NCI-H146 (cell line): Measurements from ENCODE around the gene TXNRD1.
A peak's percentile ranks its signal among the peaks of the same experiment; 100 is the strongest.
"Not testable (repeated sequence)": the region's sequence is repeated elsewhere in the genome, so short reads cannot be mapped to it uniquely, and the experiment has no call there.

Source experiments
- DNase-seq: peaks from one replicate; lab custom pipeline; 2025; lab: John Stamatoyannopoulos, UW

Gene TXNRD1

DNA sequence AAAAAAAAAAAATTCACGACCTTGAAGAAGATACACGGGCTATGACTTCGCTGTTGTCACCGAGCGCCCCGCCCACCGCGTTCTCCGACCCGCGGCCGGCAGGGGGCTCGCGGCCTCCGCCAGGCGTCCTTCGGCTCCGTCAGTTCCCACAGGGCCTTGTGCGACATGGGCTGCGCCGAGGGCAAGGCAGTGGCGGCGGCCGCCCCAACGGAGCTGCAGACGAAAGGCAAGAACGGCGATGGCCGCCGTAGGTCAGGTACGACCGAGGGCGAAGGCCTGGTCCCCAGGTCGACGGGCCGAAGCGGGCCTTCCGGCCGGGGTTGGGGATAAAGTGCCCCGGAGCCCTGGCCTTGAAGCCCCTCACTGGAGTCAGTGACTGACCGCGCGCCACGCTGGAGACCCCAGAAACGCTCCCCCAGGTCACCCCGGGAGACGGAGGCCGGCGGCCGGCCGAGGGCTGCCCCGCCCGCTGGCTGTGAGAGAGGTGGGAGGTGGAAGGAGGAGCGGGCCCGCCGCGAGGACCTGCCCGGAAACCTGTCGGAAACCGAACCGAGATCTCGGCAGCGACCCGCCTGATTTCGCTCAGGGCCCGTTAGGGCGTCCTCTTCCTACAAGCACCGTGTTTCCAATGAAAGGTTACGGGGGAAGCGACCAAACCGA lies at the start of gene TXNRD1:
Gene TXNRD1 (plus strand): TSS at position 142 of the 660 bp plus-strand sequence. CDS start 24 bp downstream, at position 166.
- no peak for DNase-seq

DNA sequence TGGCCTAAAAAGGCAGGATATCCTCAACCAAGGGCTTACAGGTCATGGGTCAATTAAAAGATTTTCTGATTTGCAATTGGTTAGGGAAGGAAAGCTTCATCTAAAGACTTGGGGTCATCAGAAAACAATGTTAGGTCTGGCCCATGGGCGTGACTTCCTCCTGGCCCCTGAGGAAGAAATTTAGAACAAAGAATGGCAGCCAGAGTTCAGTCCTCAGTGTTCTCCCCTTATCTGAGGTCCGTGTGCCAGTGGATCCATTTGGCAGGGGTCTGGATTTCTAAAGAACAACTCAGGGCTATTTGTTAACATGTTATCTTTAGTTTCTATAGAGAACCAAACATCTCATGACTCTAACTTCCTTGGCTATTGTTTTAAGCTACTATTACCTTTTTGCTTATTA lies 49.8 kb upstream of the TXNRD1 start:
- DNase-seq: no peak

DNA sequence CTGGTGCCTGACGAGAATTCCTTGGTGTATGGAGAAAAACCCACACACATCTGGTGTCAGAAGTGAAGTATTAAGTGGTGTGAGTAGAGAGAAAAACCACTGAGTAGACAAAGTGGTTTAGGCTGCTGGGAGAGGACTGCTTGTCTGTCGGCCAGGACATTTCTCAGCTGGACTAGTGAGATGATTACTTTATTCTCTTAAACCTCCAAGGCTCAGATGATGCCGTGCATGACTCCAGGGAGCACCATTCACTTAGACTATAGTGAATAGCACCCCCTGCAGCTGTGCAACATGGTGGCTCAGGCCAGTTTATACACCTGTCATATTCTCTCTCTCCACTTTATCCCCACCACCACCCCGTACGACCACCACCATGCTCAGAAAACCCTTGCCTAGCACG lies 49.1 kb upstream of the TXNRD1 start:
- DNase-seq: peak; percentile 73

GRCh38 chr12:104167519-104168458 lies 47.8 kb upstream of the TXNRD1 start:
- peak; percentile 66 for DNase-seq

DNA sequence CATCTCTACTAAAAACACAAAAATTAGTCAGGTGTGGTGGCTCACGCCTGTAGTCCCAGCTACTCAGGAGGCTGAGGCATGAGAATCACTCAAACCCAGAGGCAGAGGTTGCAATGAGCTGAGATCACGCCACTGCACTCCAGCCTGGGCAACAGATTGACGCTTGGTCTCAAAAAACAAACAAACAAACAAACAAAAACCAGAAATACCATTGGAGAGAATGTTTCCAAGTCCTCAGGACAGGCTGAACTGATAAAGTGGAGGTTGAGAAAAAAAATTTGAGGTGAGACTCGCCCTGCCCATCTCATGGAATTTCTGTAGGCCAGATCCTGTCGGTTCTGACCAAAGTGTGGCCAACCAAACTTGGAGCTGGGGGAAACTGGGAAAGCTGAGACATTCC lies 47.0 kb upstream of the TXNRD1 start:
- no peak for DNase-seq

GRCh38 chr12:104171785-104172569 lies 43.6 kb upstream of the TXNRD1 start:
- no peak for DNase-seq

DNA sequence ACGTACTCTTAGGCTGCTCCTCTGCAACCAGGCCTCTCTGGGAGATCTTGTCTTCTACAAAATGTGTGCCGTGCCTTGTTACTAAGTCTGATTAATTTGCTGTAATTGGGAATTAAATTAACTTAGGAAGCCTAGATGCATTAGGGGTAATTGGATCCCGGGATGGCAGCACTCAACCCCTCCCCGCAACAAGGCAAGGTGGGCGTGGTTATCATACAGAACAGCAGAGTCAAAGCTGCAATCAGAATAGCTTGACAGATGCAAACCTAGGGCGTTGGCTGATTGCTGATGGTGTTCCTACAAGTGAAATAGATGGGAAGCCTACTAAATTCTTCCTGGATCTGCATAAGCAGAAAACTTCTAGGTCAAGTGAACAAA lies 43.0 kb upstream of the TXNRD1 start:
- DNase-seq: no peak

DNA sequence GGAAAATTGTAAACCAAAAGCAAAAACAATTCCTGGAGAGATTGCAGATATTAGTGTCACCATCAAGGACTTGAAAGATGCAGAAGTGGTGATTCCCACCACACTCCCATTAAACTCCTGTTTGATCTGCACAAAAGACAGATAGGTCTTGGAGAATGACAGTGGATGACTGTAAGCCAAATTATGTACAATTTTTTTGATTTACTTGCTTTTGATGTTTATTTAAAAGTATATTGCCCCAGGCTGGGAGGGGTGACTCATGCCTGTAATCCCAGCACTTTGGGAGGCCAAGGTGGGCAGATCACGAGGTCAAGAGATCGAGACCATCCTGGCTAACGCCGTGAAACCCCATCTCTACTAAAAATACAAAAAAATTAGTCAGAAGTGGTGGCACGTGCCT lies 41.8 kb upstream of the TXNRD1 start:
- not testable (repeated sequence) for DNase-seq

DNA sequence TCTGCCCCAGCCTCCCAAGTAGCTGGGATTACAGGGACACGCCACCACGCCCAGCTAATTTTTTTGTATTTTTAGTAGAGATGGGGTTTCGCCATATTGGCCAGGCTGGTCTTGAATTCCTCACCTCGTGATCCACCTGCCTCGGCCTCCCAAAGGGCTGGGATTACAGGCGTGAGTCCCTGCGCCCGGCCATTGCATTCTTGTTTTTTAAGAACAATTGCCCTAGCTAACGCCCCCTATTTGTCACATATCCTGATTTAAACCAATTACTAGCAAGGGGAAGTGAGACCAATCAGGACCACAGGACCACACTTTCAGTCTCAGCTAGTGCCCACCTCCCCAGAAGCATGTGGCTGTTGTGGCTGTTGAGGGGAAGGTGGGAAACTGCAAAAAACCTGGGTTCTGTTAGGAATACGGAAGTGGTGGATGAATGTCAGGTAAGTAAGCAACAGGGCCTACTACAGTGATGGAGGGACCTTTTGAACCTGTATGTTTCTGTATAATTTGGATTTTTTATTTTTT lies 39.8 kb upstream of the TXNRD1 start:
- DNase-seq: no peak

DNA sequence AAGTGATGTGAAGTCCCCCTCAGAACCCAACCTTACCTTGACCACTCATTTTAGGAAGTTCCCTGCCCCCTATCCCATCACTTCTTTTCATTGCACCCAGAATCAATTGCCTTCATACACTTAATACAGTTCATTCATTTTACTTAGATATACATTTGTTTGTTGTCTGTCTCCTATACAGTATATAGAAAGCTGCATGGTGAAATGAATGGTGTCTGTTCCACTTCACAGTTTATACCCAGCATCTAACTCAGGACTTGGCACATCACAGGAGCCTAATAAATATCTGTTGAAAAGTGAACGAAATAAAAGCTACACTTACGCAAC lies 38.3 kb upstream of the TXNRD1 start:
- no peak for DNase-seq

GRCh38 chr12:104177663-104178501 lies 37.7 kb upstream of the TXNRD1 start:
- no peak for DNase-seq

DNA sequence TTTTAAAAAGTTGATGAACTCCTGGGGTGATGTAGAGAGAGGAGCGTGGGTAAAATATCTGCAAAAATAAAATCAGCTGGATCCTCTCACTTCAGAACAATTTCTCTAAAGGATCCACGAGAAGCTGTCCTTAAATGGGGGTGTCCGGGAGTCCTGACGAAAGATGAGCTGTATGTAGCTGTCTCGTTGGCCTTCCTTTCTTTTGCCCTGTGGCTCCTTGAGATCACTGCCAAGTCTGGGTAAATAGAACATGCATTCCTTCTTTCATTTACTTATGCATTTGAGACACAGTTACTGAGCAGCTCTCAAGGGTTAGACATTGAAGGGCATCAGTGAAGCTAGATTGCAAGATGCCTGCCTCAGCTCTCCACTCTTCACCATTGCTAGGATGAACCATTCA lies 35.2 kb upstream of the TXNRD1 start:
- DNase-seq: no peak

GRCh38 chr12:104181313-104181712 lies 34.3 kb upstream of the TXNRD1 start:
- no peak for DNase-seq

DNA sequence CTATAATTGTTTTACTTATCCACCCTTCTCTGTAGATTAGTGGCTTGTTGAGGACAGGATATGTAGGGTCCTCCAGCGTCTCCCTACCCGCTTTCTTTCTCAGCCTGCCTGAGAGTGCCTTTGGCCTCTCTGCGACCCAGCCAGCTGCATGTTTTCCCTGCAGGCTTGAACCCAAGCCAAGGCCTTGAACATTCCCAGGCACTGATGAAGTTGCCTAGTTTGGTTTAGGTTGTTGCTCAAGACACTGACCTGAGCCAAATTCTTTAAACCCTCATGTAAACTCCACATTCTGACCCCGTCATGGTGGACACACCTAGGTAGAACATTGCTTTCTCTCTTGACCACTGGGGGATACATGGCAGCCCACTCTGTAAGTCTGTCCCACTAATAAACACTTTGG lies 33.4 kb upstream of the TXNRD1 start:
- no peak for DNase-seq

- no peak for DNase-seq
Measured at GRCh38 chr12:104182621-104183378, 32.8 kb upstream of the TXNRD1 start.

DNA sequence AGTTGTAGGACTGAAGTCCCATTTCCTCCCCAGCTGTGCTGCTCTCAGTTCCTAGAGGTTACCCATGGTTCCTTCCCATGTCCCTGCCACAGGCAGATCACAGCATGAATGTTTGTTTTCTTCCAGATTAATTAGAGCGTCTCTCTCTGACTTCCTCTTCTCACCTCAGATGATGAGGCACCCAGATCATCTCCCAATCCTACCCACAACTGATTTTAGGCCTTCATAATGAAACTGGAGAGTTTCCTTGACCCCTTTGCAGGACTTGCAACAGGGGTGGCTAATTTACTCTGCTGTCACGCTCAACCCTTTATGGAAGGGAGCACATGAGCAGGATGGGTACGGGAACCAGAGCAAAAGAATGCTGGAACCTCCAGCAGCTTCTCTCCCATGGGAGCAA lies 32.1 kb upstream of the TXNRD1 start:
- no peak for DNase-seq

GRCh38 chr12:104187446-104188155 lies 28.0 kb upstream of the TXNRD1 start:
- no peak for DNase-seq

DNA sequence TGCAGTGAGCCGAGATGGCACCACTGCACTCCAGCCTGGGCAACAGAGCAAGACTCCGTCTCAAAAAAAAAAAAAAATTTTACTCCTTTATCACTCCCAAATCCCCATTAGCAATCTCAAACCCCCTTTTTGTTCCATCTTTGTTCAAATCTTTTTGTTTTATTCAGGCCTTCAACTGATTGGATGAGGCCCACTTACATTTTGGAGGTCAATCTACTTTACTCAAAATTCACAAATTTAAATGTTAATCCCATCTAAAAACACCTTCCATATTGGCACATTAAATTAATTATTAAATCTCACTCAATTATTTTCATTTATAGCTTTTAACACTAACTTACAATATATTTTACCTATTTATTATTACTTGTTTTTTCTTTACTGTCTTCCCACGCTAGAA lies 27.0 kb upstream of the TXNRD1 start:
- no peak for DNase-seq

DNA sequence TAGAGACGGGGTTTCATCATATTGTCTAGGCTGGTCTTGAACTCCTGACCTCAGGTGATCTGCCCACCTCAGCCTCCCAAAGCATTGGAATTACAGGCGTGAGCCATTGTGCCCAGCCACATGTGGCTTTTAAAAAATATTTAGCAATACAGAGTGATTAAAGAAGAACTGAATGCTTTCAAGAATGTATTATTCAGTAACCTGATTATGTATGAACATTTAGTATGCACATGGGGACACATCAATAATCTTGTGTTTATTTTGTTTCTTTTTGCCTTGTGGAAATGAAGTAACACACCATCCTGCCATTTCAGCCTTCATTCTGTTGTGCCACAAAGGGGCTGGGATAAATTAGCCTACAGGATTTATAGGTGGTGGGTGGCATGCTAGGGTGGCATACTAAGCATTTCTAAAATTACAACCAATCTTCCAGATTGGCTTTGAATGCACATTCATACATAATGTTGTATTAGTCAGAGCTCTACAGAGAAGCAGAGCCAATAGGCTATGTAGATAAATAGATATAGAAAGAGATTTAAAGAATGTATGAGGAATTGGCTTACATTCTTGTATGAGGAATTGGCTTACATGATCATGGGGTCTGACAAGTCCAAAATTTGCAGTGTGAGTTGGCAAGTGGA lies 25.5 kb upstream of the TXNRD1 start:
- DNase-seq: no peak
